Measurements from ENCODE around the gene INO80B.

DNA sequence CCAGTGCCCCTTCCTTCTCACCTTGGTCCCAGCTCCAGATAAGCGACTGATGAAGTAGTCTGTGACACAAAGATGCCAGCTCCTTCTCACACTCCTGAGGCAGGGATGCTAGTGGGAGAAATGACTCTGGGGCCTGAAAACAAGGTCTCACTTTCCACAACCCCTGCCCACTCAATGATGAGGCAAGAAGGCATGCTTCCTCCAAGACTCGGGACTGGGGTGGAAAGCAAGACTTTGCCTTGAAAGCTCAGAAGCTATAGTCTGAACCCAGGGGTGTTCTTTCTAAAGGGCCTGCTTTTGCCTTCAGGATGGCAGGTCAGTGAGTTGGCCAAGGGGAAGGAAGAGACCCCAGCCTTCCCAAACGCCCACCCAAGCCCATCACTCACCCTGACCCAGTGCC lies 26.5 kb downstream of the INO80B start:
- TF ChIP-seq POLR2A (IDR thresholded peaks at IDR 0.05; ENCODE audit: low read length) (no peak), GATA1 (IDR thresholded peaks at IDR 0.05; ENCODE audit: low read depth, low read length) (no peak)
